A673 (cell line): Measurements from ENCODE around the gene BCO1. TPM values are rescaled to one million over a fixed set of nuclear protein-coding genes. Genes with fewer than 3 reads are reported as not detected.

Experiments used
- BruUV-seq: library from RNA; stranded (reverse); fragments of 400-500 nt; replicated peaks from 2 replicates; lab custom pipeline; 2021; lab: Mats Ljungman, UMichigan
- CTCF ChIA-PET: fragments of 300-600 bp; sonication (Branson Sonifier 250); formaldehyde crosslinking; loops from one replicate; lab custom pipeline; 2022; ENCODE audit warnings: antibody characterized with exemption; lab: Charles Lee
- POLR2A ChIA-PET: fragments of 300-600 bp; sonication (Branson Sonifier 250); formaldehyde crosslinking; loops from one replicate; lab custom pipeline; 2022; ENCODE audit warnings: antibody characterized with exemption; ENCODE audit not compliant: low non-redundant PET; lab: Charles Lee
- DNase-seq: peaks from one replicate; pipeline ENCODE4 v3.0.0-alpha.2; 2015; ENCODE audit warnings: low spot score
- H3K27ac ChIP-seq: fragments of 200-600 bp; sonication (generic); 2 replicates; pipeline ENCODE4 v1.5.1; 2016; ENCODE audit warnings: mixed run types, low read depth, mild to moderate bottlenecking, mixed read lengths, antibody characterized with exemption, low read length; ENCODE audit not compliant: poor library complexity, severe bottlenecking
- H3K27me3 ChIP-seq: fragments of 200-600 bp; sonication (generic); replicated peaks from 2 replicates; pipeline ENCODE4 v1.6.1; 2017; ENCODE audit warnings: mixed run types, low read depth, mild to moderate bottlenecking, mixed read lengths, antibody characterized with exemption, low read length; ENCODE audit not compliant: insufficient read depth, poor library complexity
- H3K36me3 ChIP-seq: fragments of 200-600 bp; sonication (generic); 2 replicates; pipeline ENCODE4 v1.6.1; 2016; ENCODE audit warnings: mixed run types, mild to moderate bottlenecking, mixed read lengths, antibody characterized with exemption, low read length; ENCODE audit not compliant: insufficient read depth, poor library complexity, severe bottlenecking
- H3K4me1 ChIP-seq: fragments of 200-600 bp; sonication (generic); 2 replicates; pipeline ENCODE4 v1.6.1; 2017; ENCODE audit warnings: mixed run types, mild to moderate bottlenecking, mixed read lengths, antibody characterized with exemption, low read length; ENCODE audit not compliant: insufficient read depth, poor library complexity, severe bottlenecking
- H3K4me3 ChIP-seq: fragments of 200-600 bp; sonication (generic); 2 replicates; pipeline ENCODE4 v1.5.1; 2016; ENCODE audit warnings: low read depth, mixed run types, mild to moderate bottlenecking, mixed read lengths, low read length; ENCODE audit not compliant: poor library complexity, severe bottlenecking
- H3K9me3 ChIP-seq: fragments of 200-600 bp; sonication (generic); 2 replicates; pipeline ENCODE4 v1.6.1; 2016; ENCODE audit warnings: mixed run types, low read depth, mild to moderate bottlenecking, mixed read lengths, antibody characterized with exemption, low read length; ENCODE audit not compliant: poor library complexity, severe bottlenecking
- CTCF ChIP-seq: fragments of 300-800, 200-600 bp; sonication (generic); conservative IDR thresholded peaks from 2 replicates; pipeline ENCODE4 v1.5.1; 2017; ENCODE audit warnings: low read depth, mild to moderate bottlenecking, antibody characterized with exemption, low read length, moderate library complexity, mixed read lengths
- EZH2 ChIP-seq: fragments of 200-600 bp; sonication (generic); IDR thresholded peaks from 2 replicates; pipeline ENCODE4 v1.6.1; 2017; ENCODE audit warnings: borderline replicate concordance, low read depth, mild to moderate bottlenecking, mixed read lengths, antibody characterized with exemption, low read length; ENCODE audit not compliant: poor library complexity, severe bottlenecking
- intact Hi-C: fragments of 100-400 bp; cut with micrococcal nuclease; formaldehyde crosslinking; loops from one replicate; pipeline ENCODE4 v1.10.0; 2022; ENCODE audit not compliant: unreplicated experiment
- total RNA-seq: library from RNA; stranded (reverse); gene quantifications from 2 replicates; pipeline ENCODE4 v1.2.3, GENCODE V29; 2021

BCO1 gene
- total RNA-seq, 1 experiment from 2014 or later, result 0.19 TPM

GRCh38 chr16:81251871-81252270 is 13.4 kb downstream of the BCO1 start:
- TF ChIP-seq CTCF, result no peak
- TF ChIP-seq EZH2, result no peak
- no peaks in the 10 kb centered on the region for H3K9me3 ChIP-seq
- CTCF ChIA-PET, result no interaction called here
- no TSS peak for BruUV-seq
- no peaks in the 10 kb centered on the region for H3K27me3 ChIP-seq
- H3K27ac ChIP-seq, result no peak overlapping the region
- intact Hi-C loops, result no loop called here
- DNase-seq, result no peak
- H3K4me1 ChIP-seq, result no peaks in the 10 kb centered on the region
- no peak overlapping the region for H3K4me3 ChIP-seq
- H3K36me3 ChIP-seq, result no peaks in the 10 kb centered on the region
- POLR2A ChIA-PET, result no interaction called here

GRCh38 chr16:81253141-81253540 is 14.7 kb downstream of the BCO1 start:
- no peak overlapping the region for H3K4me3 ChIP-seq
- no TSS peak for BruUV-seq
- intact Hi-C loops, result no loop called here
- no peaks in the 10 kb centered on the region for H3K4me1 ChIP-seq
- no peaks in the 10 kb centered on the region for H3K36me3 ChIP-seq
- POLR2A ChIA-PET, result no interaction called here
- CTCF ChIA-PET, result no interaction called here
- H3K27ac ChIP-seq, result no peak overlapping the region
- TF ChIP-seq EZH2, result no peak
- TF ChIP-seq CTCF, result no peak
- no peaks in the 10 kb centered on the region for H3K9me3 ChIP-seq
- DNase-seq, result no peak
- no peaks in the 10 kb centered on the region for H3K27me3 ChIP-seq

- no peaks in the 10 kb centered on the region for H3K4me1 ChIP-seq
- H3K27me3 ChIP-seq, result no peaks in the 10 kb centered on the region
- ChIA-PET POLR2A (no interaction called here), CTCF (no interaction called here)
- no peaks in the 10 kb centered on the region for H3K36me3 ChIP-seq
- H3K27ac ChIP-seq, result no peak overlapping the region
- BruUV-seq, result no TSS peak
- no peak for TF ChIP-seq EZH2
- TF ChIP-seq CTCF, result no peak
- intact Hi-C loops, result no loop called here
- DNase-seq, result no peak
- no peaks in the 10 kb centered on the region for H3K9me3 ChIP-seq
- no peak overlapping the region for H3K4me3 ChIP-seq
These were observed 16.5 kb downstream of the BCO1 start for GRCh38 chr16:81254922-81255526.
